Activated B cell treated with CpG ODN at 0.5 μM for 24 hours (primary cell): ENCODE results near the gene RNU1-4. TPM values are rescaled to one million over a fixed set of nuclear protein-coding genes. Genes with fewer than 3 reads are reported as not detected.

Source experiments
- ATAC-seq: fragments of 200-7000 bp; cut with Tn5 transposase; one replicate; pipeline ENCODE4 v1.10.0; 2021; ENCODE audit warnings: low read depth, mild to moderate bottlenecking, moderate library complexity
- CTCF ChIA-PET: fragments of 350-600 bp; sonication (Branson Sonifier 250); formaldehyde crosslinking; loops from one replicate; lab custom pipeline; 2021; ENCODE audit warnings: antibody characterized with exemption; lab: Charles Lee
- POLR2A ChIA-PET: fragments of 350-600 bp; sonication (Branson Sonifier 250); formaldehyde crosslinking; loops from one replicate; lab custom pipeline; 2021; ENCODE audit warnings: antibody characterized with exemption; lab: Charles Lee
- DNase-seq: peaks from one replicate; pipeline ENCODE4 v3.0.0; 2022
- H3K27ac Mint-ChIP-seq: one replicate; pipeline ENCODE4 v1.8.0; 2020; ENCODE audit warnings: mixed read lengths
- H3K27me3 Mint-ChIP-seq: one replicate; pipeline ENCODE4 v1.8.0; 2021; ENCODE audit warnings: mixed read lengths
- H3K36me3 Mint-ChIP-seq: one replicate; pipeline ENCODE4 v1.8.0; 2021; ENCODE audit warnings: low read depth, mixed read lengths
- H3K4me1 Mint-ChIP-seq: one replicate; pipeline ENCODE4 v1.8.0; 2021; ENCODE audit warnings: mixed read lengths
- H3K4me3 Mint-ChIP-seq: one replicate; pipeline ENCODE4 v1.8.0; 2020; ENCODE audit warnings: mild to moderate bottlenecking, mixed read lengths
- H3K9me3 Mint-ChIP-seq: one replicate; pipeline ENCODE4 v1.8.0; 2020; ENCODE audit warnings: mixed read lengths
- intact Hi-C: fragments of 100-400 bp; cut with micrococcal nuclease; formaldehyde crosslinking; loops from one replicate; pipeline ENCODE4 v1.15.1; 2024
- total RNA-seq: library from RNA; stranded (reverse); gene quantifications from 2 replicates; pipeline ENCODE4 v1.2.3, GENCODE V29; 2022
- TF ChIP-seq, protein P1 (sequence below): fragments of 200-600 bp; IDR thresholded peaks from one replicate; pipeline ENCODE4 v1.8.0; 2022; ENCODE audit warnings: antibody characterized with exemption, mild to moderate bottlenecking

The RNU1-4 gene
- total RNA-seq, 1 donor from 2014 or later = 3,526 TPM

- TF ChIP-seq, protein P1, sequence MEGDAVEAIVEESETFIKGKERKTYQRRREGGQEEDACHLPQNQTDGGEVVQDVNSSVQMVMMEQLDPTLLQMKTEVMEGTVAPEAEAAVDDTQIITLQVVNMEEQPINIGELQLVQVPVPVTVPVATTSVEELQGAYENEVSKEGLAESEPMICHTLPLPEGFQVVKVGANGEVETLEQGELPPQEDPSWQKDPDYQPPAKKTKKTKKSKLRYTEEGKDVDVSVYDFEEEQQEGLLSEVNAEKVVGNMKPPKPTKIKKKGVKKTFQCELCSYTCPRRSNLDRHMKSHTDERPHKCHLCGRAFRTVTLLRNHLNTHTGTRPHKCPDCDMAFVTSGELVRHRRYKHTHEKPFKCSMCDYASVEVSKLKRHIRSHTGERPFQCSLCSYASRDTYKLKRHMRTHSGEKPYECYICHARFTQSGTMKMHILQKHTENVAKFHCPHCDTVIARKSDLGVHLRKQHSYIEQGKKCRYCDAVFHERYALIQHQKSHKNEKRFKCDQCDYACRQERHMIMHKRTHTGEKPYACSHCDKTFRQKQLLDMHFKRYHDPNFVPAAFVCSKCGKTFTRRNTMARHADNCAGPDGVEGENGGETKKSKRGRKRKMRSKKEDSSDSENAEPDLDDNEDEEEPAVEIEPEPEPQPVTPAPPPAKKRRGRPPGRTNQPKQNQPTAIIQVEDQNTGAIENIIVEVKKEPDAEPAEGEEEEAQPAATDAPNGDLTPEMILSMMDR = no peak
- CTCF ChIA-PET = no interaction called here
- H3K36me3 Mint-ChIP-seq = no peaks in the 10 kb centered on the region
- no peaks in the 10 kb centered on the region for H3K9me3 Mint-ChIP-seq
- ATAC-seq (no peak), DNase-seq (no peak)
- intact Hi-C loops = no loop called here
- POLR2A ChIA-PET = no interaction called here
- peaks cover 27% of the 10 kb centered on the region for H3K27me3 Mint-ChIP-seq
- no peaks in the 10 kb centered on the region for H3K4me1 Mint-ChIP-seq
- H3K27ac Mint-ChIP-seq = no peak overlapping the region
- H3K4me3 Mint-ChIP-seq = no peak overlapping the region
Observed at GRCh38 chr1:16718908-16719533, 21.3 kb upstream of the RNU1-4 start.

GRCh38 chr1:16719571-16720350 lies 20.6 kb upstream of the RNU1-4 start:
- H3K27me3 Mint-ChIP-seq = peaks cover 27% of the 10 kb centered on the region
- no peaks in the 10 kb centered on the region for H3K9me3 Mint-ChIP-seq
- ATAC-seq (no peak), DNase-seq (no peak)
- CTCF ChIA-PET = no interaction called here
- TF ChIP-seq, protein P1 = no peak
- H3K27ac Mint-ChIP-seq = no peak overlapping the region
- intact Hi-C loops = no loop called here
- H3K4me3 Mint-ChIP-seq = no peak overlapping the region
- H3K4me1 Mint-ChIP-seq = no peaks in the 10 kb centered on the region
- H3K36me3 Mint-ChIP-seq = no peaks in the 10 kb centered on the region
- POLR2A ChIA-PET = no interaction called here

GRCh38 chr1:16720351-16721223 lies 19.7 kb upstream of the RNU1-4 start:
- Mint-ChIP-seq H3K9me3 (no peaks in the 10 kb centered on the region), H3K4me1 (no peaks in the 10 kb centered on the region), H3K4me3 (no peak overlapping the region), H3K36me3 (no peaks in the 10 kb centered on the region), H3K27me3 (peaks cover 27% of the 10 kb centered on the region), H3K27ac (no peak overlapping the region)
- ChIA-PET CTCF (no interaction called here), POLR2A (no interaction called here)
- no peak for DNase-seq
- TF ChIP-seq, protein P1 = no peak
- intact Hi-C loops = no loop called here
- ATAC-seq = no peak

- TF ChIP-seq, protein P1 = no peak
- Mint-ChIP-seq H3K9me3 (no peaks in the 10 kb centered on the region), H3K4me1 (no peaks in the 10 kb centered on the region), H3K27ac (no peak overlapping the region), H3K36me3 (no peaks in the 10 kb centered on the region), H3K4me3 (no peak overlapping the region), H3K27me3 (peaks cover 18% of the 10 kb centered on the region)
- ChIA-PET CTCF (interaction anchor here (1.4 kb wide), 1 partner anchor 15 kb away, joined by 6 read pairs; no protein-coding TSS in a partner anchor), POLR2A (no interaction called here)
- ATAC-seq (no peak), DNase-seq (no peak)
- intact Hi-C loops = no loop called here
Observed at GRCh38 chr1:16721871-16722641, 18.3 kb upstream of the RNU1-4 start.
